Measurements from ENCODE around the gene MYF5.

MYF5 gene

DNA sequence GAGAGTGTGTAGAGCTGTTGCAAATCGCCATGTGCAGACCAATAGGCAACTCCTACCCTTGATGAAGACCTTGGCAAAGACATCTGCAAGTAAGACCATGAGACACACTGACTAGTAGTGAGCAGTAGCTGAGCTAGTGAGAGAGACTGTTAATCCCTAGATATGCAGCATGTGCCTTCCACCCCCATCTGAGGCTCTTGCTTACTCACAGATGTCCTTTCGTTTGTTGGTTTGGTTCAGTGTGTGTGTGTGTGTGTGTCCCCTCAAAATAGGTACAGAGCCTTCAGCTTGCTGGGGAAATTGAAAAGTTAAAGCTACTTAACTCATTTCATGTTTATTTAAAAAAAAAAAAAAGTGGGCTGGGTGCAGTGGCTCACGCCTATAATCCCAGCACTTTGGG is 37.6 kb downstream of the MYF5 start:
- DNase-seq: no peak
- intact Hi-C loops (cut with DNase I; ENCODE audit: low total_unique reads): no loop called here

DNA sequence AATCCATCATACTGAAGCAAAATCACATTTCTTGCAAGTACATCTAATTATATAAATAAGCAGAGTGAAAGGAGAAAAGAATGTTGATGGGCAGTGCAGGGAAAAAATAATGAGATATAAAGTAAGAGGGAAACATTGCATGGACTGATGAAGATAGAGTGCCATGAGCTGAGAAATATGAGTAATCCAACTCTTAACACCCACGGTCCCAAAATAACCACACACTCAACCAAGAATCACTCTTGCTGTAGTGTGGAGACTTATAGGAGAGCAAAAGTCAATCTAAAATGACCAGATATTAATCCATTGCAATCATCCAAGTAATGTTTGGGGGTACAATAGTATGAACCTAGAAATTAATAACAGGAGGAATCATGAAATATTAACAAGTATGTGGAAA is 40.2 kb downstream of the MYF5 start:
- Histone ChIP-seq H3K36me3 (no peaks in the 10 kb centered on the region), H3K4me3 (no peak overlapping the region), H3K27ac (no peak overlapping the region), H3K27me3 (no peaks in the 10 kb centered on the region), H3K9me3 (no peaks in the 10 kb centered on the region), H3K4me1 (no peaks in the 10 kb centered on the region)
- TF ChIP-seq, protein P1, sequence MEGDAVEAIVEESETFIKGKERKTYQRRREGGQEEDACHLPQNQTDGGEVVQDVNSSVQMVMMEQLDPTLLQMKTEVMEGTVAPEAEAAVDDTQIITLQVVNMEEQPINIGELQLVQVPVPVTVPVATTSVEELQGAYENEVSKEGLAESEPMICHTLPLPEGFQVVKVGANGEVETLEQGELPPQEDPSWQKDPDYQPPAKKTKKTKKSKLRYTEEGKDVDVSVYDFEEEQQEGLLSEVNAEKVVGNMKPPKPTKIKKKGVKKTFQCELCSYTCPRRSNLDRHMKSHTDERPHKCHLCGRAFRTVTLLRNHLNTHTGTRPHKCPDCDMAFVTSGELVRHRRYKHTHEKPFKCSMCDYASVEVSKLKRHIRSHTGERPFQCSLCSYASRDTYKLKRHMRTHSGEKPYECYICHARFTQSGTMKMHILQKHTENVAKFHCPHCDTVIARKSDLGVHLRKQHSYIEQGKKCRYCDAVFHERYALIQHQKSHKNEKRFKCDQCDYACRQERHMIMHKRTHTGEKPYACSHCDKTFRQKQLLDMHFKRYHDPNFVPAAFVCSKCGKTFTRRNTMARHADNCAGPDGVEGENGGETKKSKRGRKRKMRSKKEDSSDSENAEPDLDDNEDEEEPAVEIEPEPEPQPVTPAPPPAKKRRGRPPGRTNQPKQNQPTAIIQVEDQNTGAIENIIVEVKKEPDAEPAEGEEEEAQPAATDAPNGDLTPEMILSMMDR (IDR thresholded peaks at IDR 0.05): no peak
- DNase-seq: no peak
- intact Hi-C loops (cut with DNase I; ENCODE audit: low total_unique reads): no loop called here

More for the DNA sequence above, 37.6 kb downstream of the MYF5 start:
- Histone ChIP-seq H3K4me1 (no peaks in the 10 kb centered on the region), H3K36me3 (no peaks in the 10 kb centered on the region), H3K27me3 (no peaks in the 10 kb centered on the region), H3K27ac (no peak overlapping the region), H3K4me3 (no peak overlapping the region), H3K9me3 (no peaks in the 10 kb centered on the region)
- TF ChIP-seq, protein P1 (IDR thresholded peaks at IDR 0.05): no peak

DNA sequence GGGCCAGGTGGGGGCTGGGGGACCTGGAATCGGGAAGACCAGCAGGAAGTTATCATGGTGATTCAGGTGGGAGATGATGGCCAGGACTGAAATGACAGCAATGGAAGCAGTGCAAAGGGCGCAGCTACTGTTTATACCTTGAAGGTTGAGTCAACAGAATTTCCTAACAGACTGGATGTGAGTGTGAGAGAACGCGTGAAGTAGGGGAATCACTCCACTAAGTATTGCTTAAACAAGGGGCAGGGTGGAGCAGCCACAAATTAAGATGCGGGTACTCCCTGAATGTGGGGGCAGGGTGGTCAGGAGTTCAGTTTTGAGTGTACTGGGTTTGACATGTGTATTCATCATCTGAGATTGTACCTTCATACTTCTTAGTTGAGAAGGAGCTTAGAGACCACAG is 45.1 kb downstream of the MYF5 start:
- H3K36me3 ChIP-seq: no peaks in the 10 kb centered on the region
- DNase-seq: no peak
- H3K27ac ChIP-seq: no peak overlapping the region
- no peaks in the 10 kb centered on the region for H3K4me1 ChIP-seq
- no peaks in the 10 kb centered on the region for H3K9me3 ChIP-seq
- intact Hi-C loops (cut with DNase I; ENCODE audit: low total_unique reads): loop anchor here (5.0 to 10.0 kb wide), 2 partner anchors 287 to 350 kb away; no protein-coding TSS in a partner anchor
- TF ChIP-seq, protein P1 (IDR thresholded peaks at IDR 0.05): no peak
- H3K4me3 ChIP-seq: no peak overlapping the region
- H3K27me3 ChIP-seq: no peaks in the 10 kb centered on the region

DNA sequence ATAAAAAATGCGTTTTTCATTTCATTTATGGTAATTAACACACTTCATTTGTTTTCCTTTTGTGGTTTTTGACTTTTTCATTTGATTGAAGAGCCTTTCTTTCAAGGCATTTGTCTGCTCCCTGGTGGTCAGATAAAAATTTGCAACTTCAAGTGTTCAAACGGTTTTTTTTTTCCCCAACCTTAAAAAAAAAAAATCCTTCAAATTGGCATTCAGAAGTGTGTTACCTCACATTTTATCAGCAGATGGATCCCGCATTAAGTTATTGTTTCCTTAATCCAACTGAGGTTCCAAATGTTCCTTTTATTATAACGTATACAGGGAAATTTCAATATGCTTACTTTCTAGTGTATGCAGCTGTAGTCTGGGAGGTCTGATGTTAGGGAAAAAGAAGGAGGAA is 47.2 kb downstream of the MYF5 start:
- Histone ChIP-seq H3K9me3 (no peaks in the 10 kb centered on the region), H3K27me3 (no peaks in the 10 kb centered on the region), H3K4me3 (no peak overlapping the region), H3K36me3 (no peaks in the 10 kb centered on the region), H3K27ac (no peak overlapping the region), H3K4me1 (no peaks in the 10 kb centered on the region)
- no peak for DNase-seq
- intact Hi-C loops (cut with DNase I; ENCODE audit: low total_unique reads): loop anchor here (5.0 to 10.0 kb wide), 2 partner anchors 289 to 352 kb away; no protein-coding TSS in a partner anchor
- TF ChIP-seq, protein P1 (IDR thresholded peaks at IDR 0.05): peak; percentile 60 to 66

DNA sequence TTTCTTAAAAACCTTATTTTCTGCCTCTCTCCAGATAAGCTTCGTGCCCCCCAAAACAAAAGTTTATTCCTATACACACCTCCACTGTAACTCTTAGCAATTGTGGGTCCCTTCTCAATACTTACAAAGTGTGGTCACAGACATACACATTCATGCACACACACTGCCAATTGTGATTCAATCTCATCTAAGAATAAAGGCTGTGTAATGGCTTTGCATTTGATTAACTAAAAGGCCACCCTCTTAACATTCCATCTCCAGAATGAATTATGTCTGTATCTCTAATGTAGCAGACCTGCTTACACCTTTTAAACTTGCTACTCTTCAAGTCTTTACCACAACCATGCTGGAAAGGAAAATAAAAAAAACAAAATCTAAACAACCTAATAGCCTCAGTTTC is 49.5 kb downstream of the MYF5 start:
- Histone ChIP-seq H3K36me3 (no peaks in the 10 kb centered on the region), H3K4me1 (no peaks in the 10 kb centered on the region), H3K27ac (no peak overlapping the region), H3K27me3 (no peaks in the 10 kb centered on the region), H3K4me3 (no peak overlapping the region), H3K9me3 (no peaks in the 10 kb centered on the region)
- intact Hi-C loops (cut with DNase I; ENCODE audit: low total_unique reads): loop anchor here (10.0 kb wide), 1 partner anchor 291 kb away; no protein-coding TSS in a partner anchor
- TF ChIP-seq, protein P1 (IDR thresholded peaks at IDR 0.05): no peak
- no peak for DNase-seq

DNA sequence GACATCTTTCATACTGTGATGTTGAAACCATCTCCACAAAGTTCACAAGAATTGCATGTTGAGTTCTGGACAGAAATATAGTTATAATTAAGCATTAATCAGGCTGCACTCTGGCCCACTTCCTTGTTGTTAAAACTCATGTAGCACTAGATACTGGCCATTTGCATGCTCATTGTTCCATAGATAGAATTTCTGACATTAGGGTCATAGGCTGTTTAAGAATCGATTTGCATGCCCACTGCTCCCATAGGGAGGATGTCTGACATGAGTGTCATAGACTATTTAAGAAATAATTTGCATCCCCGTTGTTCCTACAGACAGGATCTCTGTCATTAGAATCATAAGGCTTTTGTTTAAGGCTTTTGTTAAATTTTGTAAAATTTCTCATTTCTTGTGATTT is 50.2 kb downstream of the MYF5 start:
- Histone ChIP-seq H3K36me3 (no peaks in the 10 kb centered on the region), H3K27ac (no peak overlapping the region), H3K4me1 (no peaks in the 10 kb centered on the region), H3K27me3 (no peaks in the 10 kb centered on the region), H3K9me3 (no peaks in the 10 kb centered on the region), H3K4me3 (no peak overlapping the region)
- TF ChIP-seq, protein P1 (IDR thresholded peaks at IDR 0.05): no peak
- intact Hi-C loops (cut with DNase I; ENCODE audit: low total_unique reads): loop anchor here (10.0 kb wide), 1 partner anchor 292 kb away; no protein-coding TSS in a partner anchor
- no peak for DNase-seq

All from tibial artery (tissue), 4 donors.